GM23248 (cell line): ENCODE measurements around the gene TFAP2E.

Experiments
- EZH2 ChIP-seq: fragments of 200-600 bp; sonication (generic); IDR thresholded peaks from 2 replicates; pipeline ENCODE4 v1.6.1; 2018; ENCODE audit warnings: antibody characterized with exemption, mild to moderate bottlenecking; ENCODE audit not compliant: insufficient read depth, poor library complexity, severe bottlenecking
- EZH2phosphoT487 ChIP-seq: fragments of 200-600 bp; sonication (generic); IDR thresholded peaks from 2 replicates; pipeline ENCODE4 v1.6.1; 2018; ENCODE audit warnings: antibody characterized with exemption, moderate library complexity, mild to moderate bottlenecking, low read depth; ENCODE audit not compliant: insufficient read depth

DNA sequence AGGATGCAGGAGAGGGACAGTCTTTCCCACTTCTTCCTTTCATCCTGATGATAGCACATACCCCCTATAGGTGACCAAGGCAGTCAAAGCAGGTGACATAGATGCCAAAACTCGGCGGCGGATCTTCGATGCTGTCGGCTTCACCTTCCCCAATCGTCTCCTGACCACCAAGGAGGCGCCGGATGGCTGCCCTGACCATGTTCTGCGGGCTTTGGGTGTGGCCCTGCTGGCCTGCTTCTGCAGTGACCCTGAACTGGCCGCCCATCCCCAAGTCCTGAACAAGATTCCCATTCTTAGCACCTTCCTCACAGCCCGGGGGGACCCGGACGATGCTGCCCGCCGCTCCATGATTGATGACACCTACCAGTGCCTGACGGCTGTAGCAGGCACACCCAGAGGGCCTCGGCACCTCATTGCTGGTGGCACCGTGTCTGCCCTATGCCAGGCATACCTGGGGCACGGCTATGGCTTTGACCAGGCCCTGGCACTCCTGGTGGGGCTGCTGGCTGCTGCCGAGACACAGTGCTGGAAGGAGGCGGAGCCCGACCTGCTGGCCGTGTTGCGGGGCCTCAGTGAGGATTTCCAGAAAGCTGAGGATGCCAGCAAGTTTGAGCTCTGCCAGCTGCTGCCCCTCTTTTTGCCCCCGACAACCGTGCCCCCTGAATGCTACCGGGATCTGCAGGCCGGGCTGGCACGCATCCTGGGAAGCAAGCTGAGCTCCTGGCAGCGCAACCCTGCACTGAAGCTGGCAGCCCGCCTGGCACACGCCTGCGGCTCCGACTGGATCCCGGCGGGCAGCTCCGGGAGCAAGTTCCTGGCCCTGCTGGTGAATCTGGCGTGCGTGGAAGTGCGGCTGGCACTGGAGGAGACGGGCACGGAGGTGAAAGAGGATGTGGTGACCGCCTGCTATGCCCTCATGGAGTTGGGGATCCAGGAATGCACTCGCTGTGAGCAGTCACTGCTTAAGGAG is 12.6 kb upstream of the TFAP2E start:
- no peak for TF ChIP-seq EZH2phosphoT487
- TF ChIP-seq EZH2 = no peak
